Activated T-cell treated with anti-CD3 and anti-CD28 coated beads, Interleukin-2, amount 50 U/mL, for 72 hours (primary cell): Measurements from ENCODE around the gene TCERG1L. TPM values are rescaled to one million over a fixed set of nuclear protein-coding genes. Genes with fewer than 3 reads are reported as not detected.
A peak's percentile ranks its signal among the peaks of the same experiment; 100 is the strongest.

Experiments used
- ATAC-seq, 2 donors: fragments of 150-1000 bp; cut with Tn5 transposase; replicated peaks in 1 of 2; 2 replicates each; pipeline ENCODE4 v1.10.0; 2021; ENCODE audit warnings: moderate library complexity in 2 of 2, mild to moderate bottlenecking in 1 of 2
- DNase-seq, 2 donors: peaks; one replicate each; pipeline ENCODE4 v3.0.0; 2021 to 2022; ENCODE audit warnings: mixed read lengths in 1 of 2
- H3K27ac Mint-ChIP-seq: one replicate; pipeline ENCODE4 v1.8.0; 2022; ENCODE audit warnings: mild to moderate bottlenecking, moderate library complexity, mixed read lengths
- H3K27me3 Mint-ChIP-seq: one replicate; pipeline ENCODE4 v1.8.0; 2022; ENCODE audit warnings: low read depth, mixed read lengths
- H3K36me3 Mint-ChIP-seq, 2 donors: one replicate each; pipeline ENCODE4 v1.8.0; 2022; ENCODE audit warnings: mixed read lengths in 2 of 2, mild to moderate bottlenecking in 1 of 2; ENCODE audit not compliant: insufficient read depth in 2 of 2
- H3K4me1 Mint-ChIP-seq: one replicate; pipeline ENCODE4 v1.8.0; 2022; ENCODE audit warnings: low read depth, mixed read lengths
- H3K4me3 Mint-ChIP-seq, 2 donors: one replicate each; pipeline ENCODE4 v1.8.0; 2022; ENCODE audit warnings: mild to moderate bottlenecking in 2 of 2, mixed read lengths in 2 of 2, moderate library complexity in 2 of 2
- H3K9me3 Mint-ChIP-seq, 2 donors: one replicate each; pipeline ENCODE4 v1.8.0; 2022; ENCODE audit warnings: mixed read lengths in 2 of 2
- total RNA-seq, 2 donors: library from RNA; stranded (reverse); gene quantifications; one replicate each; pipeline ENCODE4 v1.2.3, GENCODE V29; 2022

Gene TCERG1L
- total RNA-seq, 2 donors from 2014 or later, result 0.09 TPM; not detected in 1

GRCh38 chr10:131312478-131312836, 936 bp upstream of the TCERG1L start:
- ATAC-seq (peak; percentile 59), DNase-seq (peak; percentile 25 to 27)
- peaks cover 0 to 3% of the 10 kb centered on the region in 2 donors for H3K36me3 Mint-ChIP-seq
- H3K9me3 Mint-ChIP-seq, result no peaks in the 10 kb centered on the region
- no peak overlapping the region for H3K27ac Mint-ChIP-seq
- H3K4me1 Mint-ChIP-seq, result no peaks in the 10 kb centered on the region
- H3K4me3 Mint-ChIP-seq, result peak overlapping the region; percentile 61 to 63
- peaks cover 49% of the 10 kb centered on the region for H3K27me3 Mint-ChIP-seq

GRCh38 chr10:131311402-131311660, 190 bp downstream of the TCERG1L start:
- no peak overlapping the region for H3K4me3 Mint-ChIP-seq
- DNase-seq (no peak), ATAC-seq (no peak)
- H3K9me3 Mint-ChIP-seq, result no peaks in the 10 kb centered on the region
- H3K4me1 Mint-ChIP-seq, result no peaks in the 10 kb centered on the region
- no peak overlapping the region for H3K27ac Mint-ChIP-seq
- H3K27me3 Mint-ChIP-seq, result peaks cover 51% of the 10 kb centered on the region
- H3K36me3 Mint-ChIP-seq, result peaks cover 0 to 3% of the 10 kb centered on the region in 2 donors

GRCh38 chr10:131310551-131311401, 745 bp downstream of the TCERG1L start:
- peak in 1 of 2 donors; percentile 8 for ATAC-seq
- H3K27me3 Mint-ChIP-seq, result peaks cover 51% of the 10 kb centered on the region
- peaks cover 0 to 3% of the 10 kb centered on the region in 2 donors for H3K36me3 Mint-ChIP-seq
- H3K9me3 Mint-ChIP-seq, result no peaks in the 10 kb centered on the region
- no peaks in the 10 kb centered on the region for H3K4me1 Mint-ChIP-seq
- H3K27ac Mint-ChIP-seq, result no peak overlapping the region
- DNase-seq, result no peak
- peak overlapping the region; percentile 53 to 58 for H3K4me3 Mint-ChIP-seq

- H3K9me3 Mint-ChIP-seq, result no peaks in the 10 kb centered on the region
These were observed 1.4 kb downstream of the TCERG1L start for GRCh38 chr10:131310142-131310541.

GRCh38 chr10:131300508-131300907, 11.0 kb downstream of the TCERG1L start:
- DNase-seq (no peak), ATAC-seq (no peak)
- Mint-ChIP-seq H3K27me3 (peaks cover 26% of the 10 kb centered on the region), H3K4me3 (no peak overlapping the region), H3K36me3 (peaks cover 8% of the 10 kb centered on the region in 2 donors), H3K4me1 (no peaks in the 10 kb centered on the region), H3K9me3 (peaks cover 10 to 14% of the 10 kb centered on the region in 2 donors), H3K27ac (no peak overlapping the region)

More at GRCh38 chr10:131310142-131310541, 1.4 kb downstream of the TCERG1L start:
- Mint-ChIP-seq H3K27ac (no peak overlapping the region), H3K4me1 (no peaks in the 10 kb centered on the region), H3K27me3 (peaks cover 55% of the 10 kb centered on the region), H3K36me3 (peaks cover 0 to 3% of the 10 kb centered on the region in 2 donors), H3K4me3 (peak overlapping the region; percentile 53 to 58)
- DNase-seq (no peak), ATAC-seq (no peak)

GRCh38 chr10:131290781-131291180, 20.7 kb downstream of the TCERG1L start:
- H3K4me1 Mint-ChIP-seq, result no peaks in the 10 kb centered on the region
- ATAC-seq, result no peak
- no peak overlapping the region for H3K27ac Mint-ChIP-seq
- peaks cover 0 to 1% of the 10 kb centered on the region in 2 donors for H3K36me3 Mint-ChIP-seq
- H3K4me3 Mint-ChIP-seq, result no peak overlapping the region
- H3K9me3 Mint-ChIP-seq, result peaks cover 0 to 4% of the 10 kb centered on the region in 2 donors
- no peaks in the 10 kb centered on the region for H3K27me3 Mint-ChIP-seq
- no peak for DNase-seq

GRCh38 chr10:131288648-131289047, 22.9 kb downstream of the TCERG1L start:
- peaks cover 0 to 2% of the 10 kb centered on the region in 2 donors for H3K9me3 Mint-ChIP-seq
- no peak overlapping the region for H3K4me3 Mint-ChIP-seq
- H3K36me3 Mint-ChIP-seq, result peaks cover 0 to 1% of the 10 kb centered on the region in 2 donors
- no peak overlapping the region for H3K27ac Mint-ChIP-seq
- H3K4me1 Mint-ChIP-seq, result no peaks in the 10 kb centered on the region
- no peak for ATAC-seq
- DNase-seq, result no peak
- no peaks in the 10 kb centered on the region for H3K27me3 Mint-ChIP-seq

- H3K27me3 Mint-ChIP-seq, result no peaks in the 10 kb centered on the region
- no peak for ATAC-seq
These were observed 28.6 kb downstream of the TCERG1L start for GRCh38 chr10:131282961-131283360.

GRCh38 chr10:131280101-131280500, 31.4 kb downstream of the TCERG1L start:
- H3K4me3 Mint-ChIP-seq, result no peak overlapping the region
- no peaks in the 10 kb centered on the region for H3K36me3 Mint-ChIP-seq
- H3K4me1 Mint-ChIP-seq, result no peaks in the 10 kb centered on the region
- ATAC-seq (no peak), DNase-seq (no peak)
- H3K27ac Mint-ChIP-seq, result no peak overlapping the region
- H3K9me3 Mint-ChIP-seq, result peaks cover 0 to under 1% of the 10 kb centered on the region in 2 donors
- H3K27me3 Mint-ChIP-seq, result no peaks in the 10 kb centered on the region

More at GRCh38 chr10:131282961-131283360, 28.6 kb downstream of the TCERG1L start:
- no peak overlapping the region for H3K27ac Mint-ChIP-seq
- H3K9me3 Mint-ChIP-seq, result peaks cover 0 to 2% of the 10 kb centered on the region in 2 donors
- DNase-seq, result no peak
- no peak overlapping the region for H3K4me3 Mint-ChIP-seq
- H3K4me1 Mint-ChIP-seq, result no peaks in the 10 kb centered on the region
- peaks cover 0 to 1% of the 10 kb centered on the region in 2 donors for H3K36me3 Mint-ChIP-seq

GRCh38 chr10:131279516-131279915, 32.0 kb downstream of the TCERG1L start:
- H3K27me3 Mint-ChIP-seq, result no peaks in the 10 kb centered on the region
- ATAC-seq, result no peak
- no peaks in the 10 kb centered on the region for H3K36me3 Mint-ChIP-seq
- H3K4me3 Mint-ChIP-seq, result no peak overlapping the region
- H3K9me3 Mint-ChIP-seq, result no peaks in the 10 kb centered on the region
- H3K27ac Mint-ChIP-seq, result no peak overlapping the region
- no peaks in the 10 kb centered on the region for H3K4me1 Mint-ChIP-seq
- no peak for DNase-seq

GRCh38 chr10:131277969-131278368, 33.6 kb downstream of the TCERG1L start:
- Mint-ChIP-seq H3K4me1 (no peaks in the 10 kb centered on the region), H3K9me3 (no peaks in the 10 kb centered on the region), H3K36me3 (no peaks in the 10 kb centered on the region), H3K27ac (no peak overlapping the region), H3K27me3 (no peaks in the 10 kb centered on the region), H3K4me3 (no peak overlapping the region)
- ATAC-seq, result no peak
- no peak for DNase-seq

GRCh38 chr10:131277278-131277677, 34.2 kb downstream of the TCERG1L start:
- no peaks in the 10 kb centered on the region for H3K9me3 Mint-ChIP-seq
- H3K27me3 Mint-ChIP-seq, result no peaks in the 10 kb centered on the region

GRCh38 chr10:131275691-131276090, 35.8 kb downstream of the TCERG1L start:
- Mint-ChIP-seq H3K9me3 (no peaks in the 10 kb centered on the region), H3K27ac (no peak overlapping the region), H3K4me3 (no peak overlapping the region), H3K27me3 (no peaks in the 10 kb centered on the region), H3K36me3 (no peaks in the 10 kb centered on the region), H3K4me1 (no peaks in the 10 kb centered on the region)
- no peak for DNase-seq
- no peak for ATAC-seq

More at GRCh38 chr10:131277278-131277677, 34.2 kb downstream of the TCERG1L start:
- Mint-ChIP-seq H3K4me1 (no peaks in the 10 kb centered on the region), H3K27ac (no peak overlapping the region), H3K4me3 (no peak overlapping the region), H3K36me3 (no peaks in the 10 kb centered on the region)
- ATAC-seq (no peak), DNase-seq (no peak)

GRCh38 chr10:131274883-131275282, 36.6 kb downstream of the TCERG1L start:
- ATAC-seq, result no peak
- H3K27ac Mint-ChIP-seq, result no peak overlapping the region
- H3K36me3 Mint-ChIP-seq, result no peaks in the 10 kb centered on the region
- H3K4me3 Mint-ChIP-seq, result no peak overlapping the region
- no peaks in the 10 kb centered on the region for H3K4me1 Mint-ChIP-seq
- no peak for DNase-seq
- no peaks in the 10 kb centered on the region for H3K27me3 Mint-ChIP-seq
- no peaks in the 10 kb centered on the region for H3K9me3 Mint-ChIP-seq
